ENCODE data around the gene EYA2. TPM values are rescaled to one million over a fixed set of nuclear protein-coding genes. Genes with fewer than 3 reads are reported as not detected.
A peak's percentile ranks its signal among the peaks of the same experiment; 100 is the strongest.

The EYA2 gene
- total RNA-seq, 2 experiments from 2014 or later = not detected

GRCh38 chr20:47217482-47218446 is 323.1 kb downstream of the EYA2 start:
- Mint-ChIP-seq H3K36me3 (peaks cover 42% of the 10 kb centered on the region), H3K27me3 (no peaks in the 10 kb centered on the region), H3K9me3 (no peaks in the 10 kb centered on the region), H3K27ac (no peak overlapping the region), H3K4me3 (no peak overlapping the region), H3K4me1 (ENCODE audit: low read depth) (no peaks in the 10 kb centered on the region)
- ChIA-PET CTCF (interaction anchor here (1.3 to 13.6 kb wide), 7 partner anchors 19 to 176 kb away, joined by 3 to 122 read pairs (median 5); no protein-coding TSS in a partner anchor), POLR2A (no interaction called here)
- DNase-seq = no peak
- intact Hi-C loops (cut with micrococcal nuclease) = no loop called here

DNA sequence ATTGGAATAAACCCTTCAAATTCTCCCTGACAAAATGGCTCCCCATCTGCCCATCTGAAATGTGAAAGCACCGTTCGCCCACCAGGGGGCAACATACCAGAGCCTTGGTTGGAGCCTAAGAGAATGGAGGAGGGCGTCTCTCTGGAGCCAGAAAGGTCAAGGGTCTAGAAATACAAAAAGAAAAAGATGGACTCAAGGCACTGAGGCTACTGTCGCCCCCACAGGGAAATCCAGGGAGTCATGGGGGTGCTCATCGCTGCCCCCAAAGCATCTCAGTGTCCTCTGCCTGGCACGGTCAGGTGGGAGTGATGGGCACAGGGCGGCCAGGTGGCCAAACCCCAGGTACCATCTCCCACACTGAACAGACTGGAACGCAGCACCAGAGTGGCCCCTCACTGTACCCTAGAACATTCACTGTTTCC is 325.5 kb downstream of the EYA2 start:
- no peaks in the 10 kb centered on the region for H3K27me3 Mint-ChIP-seq
- H3K4me1 Mint-ChIP-seq (ENCODE audit: low read depth) = no peaks in the 10 kb centered on the region
- H3K27ac Mint-ChIP-seq = no peak overlapping the region
- peak; percentile 65 for DNase-seq
- no peaks in the 10 kb centered on the region for H3K9me3 Mint-ChIP-seq
- ChIA-PET POLR2A (no interaction called here), CTCF (interaction anchor here (0.6 to 13.6 kb wide), 6 partner anchors 9 to 421 kb away, joined by 3 to 122 read pairs (median 6); no protein-coding TSS in a partner anchor)
- no peak overlapping the region for H3K4me3 Mint-ChIP-seq
- H3K36me3 Mint-ChIP-seq = peaks cover 51% of the 10 kb centered on the region
- intact Hi-C loops (cut with micrococcal nuclease) = no loop called here

- DNase-seq = no peak
- intact Hi-C loops (cut with micrococcal nuclease) = no loop called here
- Mint-ChIP-seq H3K4me1 (ENCODE audit: low read depth) (no peaks in the 10 kb centered on the region), H3K27ac (no peak overlapping the region), H3K36me3 (peaks cover 46% of the 10 kb centered on the region), H3K4me3 (no peak overlapping the region), H3K9me3 (no peaks in the 10 kb centered on the region), H3K27me3 (no peaks in the 10 kb centered on the region)
- ChIA-PET POLR2A (no interaction called here), CTCF (interaction anchor here (0.6 to 13.6 kb wide), 5 partner anchors 9 to 175 kb away, joined by 3 to 122 read pairs (median 3); no protein-coding TSS in a partner anchor)
These were observed 326.5 kb downstream of the EYA2 start for GRCh38 chr20:47221036-47221625.

DNA sequence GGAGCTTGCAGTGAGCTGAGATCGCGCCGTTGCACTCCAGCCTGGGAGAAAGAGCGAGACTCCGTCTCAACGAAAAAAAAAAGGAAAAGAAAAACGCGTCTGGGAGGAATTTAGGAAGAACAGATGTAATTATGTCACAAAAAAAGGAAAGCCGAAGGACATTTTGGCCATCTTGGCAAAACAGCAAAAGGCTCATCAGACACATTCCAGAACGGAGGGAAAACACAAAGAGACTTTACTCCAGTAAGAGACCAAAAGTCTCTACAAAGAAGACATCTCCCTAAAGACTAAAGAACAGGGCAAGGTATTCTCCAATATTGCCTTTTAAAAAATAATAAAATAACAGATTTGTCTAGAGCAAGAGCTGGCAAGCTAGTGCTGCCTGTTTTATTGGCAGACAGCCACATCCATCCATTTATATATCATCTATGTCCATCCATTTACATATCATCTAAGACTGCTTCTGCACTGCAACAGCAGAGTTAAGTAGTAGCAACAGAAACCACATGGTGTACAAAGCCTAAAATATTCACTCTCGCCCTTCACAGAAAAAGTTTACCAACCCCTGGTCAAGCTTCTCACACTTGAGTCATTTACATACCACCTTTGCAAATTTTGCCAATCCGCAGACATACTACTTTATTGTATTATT is 328.0 kb downstream of the EYA2 start:
- intact Hi-C loops (cut with micrococcal nuclease) = no loop called here
- H3K4me3 Mint-ChIP-seq = no peak overlapping the region
- peaks cover 55% of the 10 kb centered on the region for H3K36me3 Mint-ChIP-seq
- ChIA-PET POLR2A (no interaction called here), CTCF (interaction anchor here (13.6 kb wide), 1 partner anchor 160 kb away, joined by 122 read pairs; no protein-coding TSS in a partner anchor)
- H3K9me3 Mint-ChIP-seq = no peaks in the 10 kb centered on the region
- no peaks in the 10 kb centered on the region for H3K27me3 Mint-ChIP-seq
- no peak for DNase-seq
- H3K27ac Mint-ChIP-seq = no peak overlapping the region
- H3K4me1 Mint-ChIP-seq (ENCODE audit: low read depth) = no peaks in the 10 kb centered on the region

DNA sequence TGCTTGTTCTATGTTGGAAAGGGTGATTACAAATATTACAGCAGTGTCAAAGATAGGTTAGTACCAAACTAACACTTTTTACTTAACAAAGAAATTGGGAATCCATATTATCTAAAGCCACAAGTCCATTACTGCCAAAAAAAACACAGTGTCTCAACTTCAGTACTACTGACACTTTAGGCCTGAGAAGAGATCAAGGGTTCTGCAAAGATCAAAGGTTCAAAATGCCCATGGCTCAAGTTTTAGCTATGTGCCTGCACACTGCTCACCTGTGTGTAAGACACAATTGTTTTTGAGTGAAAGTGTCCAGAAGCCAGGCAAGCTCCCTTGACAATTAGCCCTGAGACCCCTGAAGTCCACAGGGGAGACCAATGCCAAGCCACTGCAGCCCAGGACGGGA is 329.3 kb downstream of the EYA2 start:
- intact Hi-C loops (cut with micrococcal nuclease) = no loop called here
- POLR2A ChIA-PET = no interaction called here

DNA sequence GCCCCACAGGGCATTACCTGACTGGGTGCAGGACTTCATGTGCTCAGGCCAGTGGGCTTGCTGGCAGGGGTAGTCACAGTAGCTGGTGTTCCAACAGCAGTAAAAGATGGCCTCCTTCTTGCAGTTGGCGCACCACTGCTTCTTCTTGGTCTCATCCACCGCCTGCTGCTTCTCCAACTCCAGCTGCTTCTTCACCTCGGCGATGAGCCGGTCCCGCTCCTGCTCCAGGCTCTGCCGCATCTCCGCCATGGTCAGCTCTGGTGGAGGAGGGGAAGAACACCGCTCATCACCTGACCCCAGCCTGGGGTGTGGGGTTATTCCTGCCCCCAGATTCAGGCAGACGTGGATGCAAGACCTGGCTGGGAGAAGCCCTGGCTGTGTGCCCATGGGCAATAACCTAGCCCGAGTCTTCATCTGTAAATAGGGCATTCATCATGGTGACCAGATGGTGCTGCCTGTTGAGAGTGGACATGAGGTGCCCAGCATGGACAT is 329.7 kb downstream of the EYA2 start:
- intact Hi-C loops (cut with micrococcal nuclease) = no loop called here
- H3K36me3 Mint-ChIP-seq = peaks cover 48% of the 10 kb centered on the region
- DNase-seq = no peak
- ChIA-PET CTCF (interaction anchor here (1.3 to 13.6 kb wide), 2 partner anchors 49 to 159 kb away, joined by 6 to 122 read pairs; no protein-coding TSS in a partner anchor), POLR2A (no interaction called here)
- H3K27ac Mint-ChIP-seq = no peak overlapping the region
- H3K9me3 Mint-ChIP-seq = no peaks in the 10 kb centered on the region
- H3K4me3 Mint-ChIP-seq = no peak overlapping the region
- no peaks in the 10 kb centered on the region for H3K4me1 Mint-ChIP-seq (ENCODE audit: low read depth)
- no peaks in the 10 kb centered on the region for H3K27me3 Mint-ChIP-seq

More for the DNA sequence above, 329.3 kb downstream of the EYA2 start:
- Mint-ChIP-seq H3K36me3 (peaks cover 48% of the 10 kb centered on the region), H3K27ac (no peak overlapping the region), H3K27me3 (no peaks in the 10 kb centered on the region), H3K4me3 (no peak overlapping the region), H3K4me1 (ENCODE audit: low read depth) (no peaks in the 10 kb centered on the region), H3K9me3 (no peaks in the 10 kb centered on the region)
- CTCF ChIA-PET = interaction anchor here (1.3 to 13.6 kb wide), 2 partner anchors 49 to 159 kb away, joined by 6 to 122 read pairs; no protein-coding TSS in a partner anchor
- DNase-seq = no peak

DNA sequence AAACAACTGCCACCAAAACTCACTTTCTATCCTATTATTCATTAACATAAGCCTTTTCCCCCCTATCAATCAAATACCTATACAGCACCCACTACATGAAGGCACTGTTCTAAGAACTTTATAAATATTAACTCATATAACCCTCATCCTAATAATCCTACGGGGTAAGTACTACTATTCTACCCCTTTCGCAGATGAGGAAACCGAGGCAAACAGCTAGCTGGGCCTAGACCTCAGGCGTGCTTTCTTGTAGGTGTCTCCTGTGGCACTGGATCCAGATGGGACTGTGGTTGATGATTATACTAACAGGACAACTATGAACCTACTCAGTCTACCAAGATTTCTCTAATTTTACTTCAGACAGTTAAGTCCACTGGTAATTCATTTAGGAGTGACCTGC is 330.2 kb downstream of the EYA2 start:
- DNase-seq = no peak
- H3K4me3 Mint-ChIP-seq = no peak overlapping the region
- H3K27me3 Mint-ChIP-seq = no peaks in the 10 kb centered on the region
- ChIA-PET POLR2A (no interaction called here), CTCF (interaction anchor here (1.3 kb wide), 1 partner anchor 48 kb away, joined by 6 read pairs; no protein-coding TSS in a partner anchor)
- H3K4me1 Mint-ChIP-seq (ENCODE audit: low read depth) = no peaks in the 10 kb centered on the region
- intact Hi-C loops (cut with micrococcal nuclease) = no loop called here
- H3K36me3 Mint-ChIP-seq = peaks cover 43% of the 10 kb centered on the region
- no peak overlapping the region for H3K27ac Mint-ChIP-seq
- no peaks in the 10 kb centered on the region for H3K9me3 Mint-ChIP-seq

- Mint-ChIP-seq H3K27me3 (no peaks in the 10 kb centered on the region), H3K4me3 (no peak overlapping the region), H3K36me3 (peaks cover 38% of the 10 kb centered on the region), H3K9me3 (no peaks in the 10 kb centered on the region), H3K27ac (no peak overlapping the region), H3K4me1 (ENCODE audit: low read depth) (no peaks in the 10 kb centered on the region)
- DNase-seq = no peak
- ChIA-PET POLR2A (no interaction called here), CTCF (no interaction called here)
- intact Hi-C loops (cut with micrococcal nuclease) = no loop called here
These were observed 330.8 kb downstream of the EYA2 start for GRCh38 chr20:47225458-47225857.

DNA sequence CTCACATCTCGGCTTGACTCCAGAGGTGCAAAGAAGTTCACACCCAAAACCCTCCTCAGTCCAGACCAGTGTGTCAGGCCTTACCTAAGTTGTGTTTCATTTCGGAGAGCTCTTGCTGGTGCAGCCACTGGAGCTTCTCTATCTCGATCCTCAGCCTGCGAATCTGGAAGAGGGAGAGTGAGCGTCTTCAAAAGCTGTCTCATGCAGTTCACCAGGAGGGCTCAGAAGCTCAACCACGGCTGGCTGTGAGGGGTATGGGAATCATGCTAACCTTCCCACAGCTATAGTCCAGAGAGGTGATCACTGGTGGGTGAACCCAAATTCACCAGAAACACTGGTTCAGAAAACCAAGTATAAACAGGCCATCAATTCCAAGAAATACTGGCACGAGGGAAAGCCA is 332.5 kb downstream of the EYA2 start:
- Mint-ChIP-seq H3K9me3 (no peaks in the 10 kb centered on the region), H3K4me1 (ENCODE audit: low read depth) (peaks cover 2% of the 10 kb centered on the region), H3K27me3 (no peaks in the 10 kb centered on the region), H3K4me3 (no peak overlapping the region), H3K36me3 (peaks cover 31% of the 10 kb centered on the region), H3K27ac (no peak overlapping the region)
- DNase-seq = no peak
- intact Hi-C loops (cut with micrococcal nuclease) = no loop called here
- CTCF ChIA-PET = interaction anchor here (0.7 to 1.3 kb wide), 2 partner anchors 31 to 157 kb away, joined by 3 to 4 read pairs; no protein-coding TSS in a partner anchor
- POLR2A ChIA-PET = no interaction called here

GRCh38 chr20:47227576-47227975 is 332.9 kb downstream of the EYA2 start:
- Mint-ChIP-seq H3K4me1 (ENCODE audit: low read depth) (peaks cover 2% of the 10 kb centered on the region), H3K36me3 (peaks cover 28% of the 10 kb centered on the region), H3K27me3 (no peaks in the 10 kb centered on the region), H3K27ac (no peak overlapping the region), H3K4me3 (no peak overlapping the region), H3K9me3 (no peaks in the 10 kb centered on the region)
- CTCF ChIA-PET = interaction anchor here (0.7 to 2.7 kb wide), 3 partner anchors 31 to 156 kb away, joined by 3 to 12 read pairs (median 4); no protein-coding TSS in a partner anchor
- intact Hi-C loops (cut with micrococcal nuclease) = no loop called here
- DNase-seq = no peak
- POLR2A ChIA-PET = no interaction called here

DNA sequence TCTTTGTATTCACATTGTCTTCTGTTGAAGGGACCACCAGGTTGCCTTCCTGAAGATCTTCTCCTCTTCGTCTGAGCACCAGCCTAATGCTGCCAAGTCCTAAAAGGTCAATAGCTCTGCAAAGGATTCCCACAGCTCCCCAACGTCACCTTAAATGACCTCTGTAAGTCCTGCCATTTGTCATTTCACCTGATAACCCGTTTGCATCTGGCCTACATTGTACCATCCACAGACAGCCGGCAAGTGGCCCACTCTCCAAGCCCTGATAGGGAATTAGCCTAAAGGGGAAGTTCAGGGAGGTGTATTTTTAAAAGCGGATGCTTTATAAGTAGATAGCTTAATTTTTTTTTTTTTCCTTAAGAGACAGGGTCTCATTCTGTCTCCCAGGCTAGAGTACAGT is 334.0 kb downstream of the EYA2 start:
- intact Hi-C loops (cut with micrococcal nuclease) = no loop called here
- Mint-ChIP-seq H3K9me3 (no peaks in the 10 kb centered on the region), H3K27me3 (no peaks in the 10 kb centered on the region), H3K27ac (no peak overlapping the region), H3K36me3 (peaks cover 26% of the 10 kb centered on the region), H3K4me3 (no peak overlapping the region), H3K4me1 (ENCODE audit: low read depth) (peaks cover 2% of the 10 kb centered on the region)
- DNase-seq = no peak
- POLR2A ChIA-PET = interaction anchor here (0.8 kb wide), 1 partner anchor 12 kb away, joined by 3 read pairs; no protein-coding TSS in a partner anchor
- CTCF ChIA-PET = interaction anchor here (1.2 to 2.7 kb wide), 2 partner anchors 32 to 155 kb away, joined by 3 to 12 read pairs; no protein-coding TSS in a partner anchor
